Stimulated activated CD4-positive, alpha-beta T cell treated with anti-CD3 and anti-CD28 coated beads, Interleukin-2, amount 100 ng/mL, for 48 hours (primary cell): ENCODE measurements around the gene PLCB1.
A peak's percentile ranks its signal among the peaks of the same experiment; 100 is the strongest.
"Not testable (repeated sequence)": the region's sequence is repeated elsewhere in the genome, so short reads cannot be mapped to it uniquely, and the experiment has no call there.

ENCODE experiments used
- DNase-seq, 2 donors: peaks; one replicate each; pipeline ENCODE4 v3.0.0-alpha.2; 2020

Gene PLCB1

GRCh38 chr20:8414586-8415274 lies 282.7 kb downstream of the PLCB1 start:
- no peak for DNase-seq

DNA sequence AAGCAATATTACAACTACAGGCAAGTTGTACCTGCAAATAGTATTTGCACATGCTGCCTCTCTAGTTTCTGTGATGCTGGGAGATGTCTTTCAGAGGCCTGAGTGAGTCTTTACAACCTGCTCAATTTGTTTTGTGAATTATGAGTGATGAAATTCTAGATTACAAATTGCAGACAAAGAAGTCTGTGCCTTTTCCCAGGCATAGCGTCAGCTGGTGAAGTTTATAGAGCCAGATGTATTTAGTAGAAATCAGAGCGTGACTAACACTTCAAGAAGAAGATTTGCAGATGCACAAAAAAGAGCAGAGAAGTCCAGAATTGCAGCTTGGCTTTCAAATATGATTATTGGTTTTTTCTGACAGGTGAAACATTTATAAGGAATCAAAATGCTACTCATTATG lies 289.9 kb downstream of the PLCB1 start:
- DNase-seq = no peak

- no peak for DNase-seq
Observed at GRCh38 chr20:8423482-8423881, 291.4 kb downstream of the PLCB1 start.

DNA sequence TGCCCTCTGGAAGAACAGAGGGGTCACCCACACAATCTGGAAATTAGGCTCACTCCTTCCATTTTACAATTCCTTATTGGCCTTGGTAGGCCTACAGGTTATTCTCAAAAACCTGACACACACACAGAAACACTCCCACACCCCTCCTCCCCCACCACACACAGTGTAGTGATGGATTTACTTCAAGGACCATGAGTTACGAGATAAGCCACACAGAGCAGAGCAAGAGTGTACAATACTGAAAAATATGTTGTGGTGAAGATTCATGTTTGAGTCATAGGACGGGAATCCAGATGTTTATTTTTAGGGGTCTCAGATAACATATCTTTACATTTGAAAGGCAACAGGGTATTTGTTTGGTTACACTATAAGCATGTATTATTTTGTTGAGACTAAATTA lies 291.9 kb downstream of the PLCB1 start:
- no peak for DNase-seq

DNA sequence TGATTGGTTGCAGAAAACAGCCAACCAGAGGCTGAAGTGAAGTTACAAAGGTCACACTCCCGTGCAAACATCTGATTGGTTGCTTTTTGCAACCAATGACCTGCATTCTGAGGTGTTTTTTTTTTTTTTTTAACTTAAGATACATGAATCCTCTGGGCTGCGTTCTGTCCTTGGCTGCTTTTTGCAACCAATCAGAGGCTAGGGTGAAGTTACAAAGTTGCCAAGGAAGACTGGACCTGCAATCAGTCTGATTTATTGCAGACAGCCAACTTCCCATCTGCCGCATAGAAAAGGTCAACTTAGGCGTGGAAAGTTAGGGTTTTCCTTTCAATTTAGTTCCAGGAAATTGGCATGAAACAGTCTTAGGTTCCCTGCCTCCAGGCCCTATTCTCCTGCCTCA lies 292.9 kb downstream of the PLCB1 start:
- DNase-seq = no peak

GRCh38 chr20:8425802-8426201 lies 293.7 kb downstream of the PLCB1 start:
- DNase-seq = no peak

DNA sequence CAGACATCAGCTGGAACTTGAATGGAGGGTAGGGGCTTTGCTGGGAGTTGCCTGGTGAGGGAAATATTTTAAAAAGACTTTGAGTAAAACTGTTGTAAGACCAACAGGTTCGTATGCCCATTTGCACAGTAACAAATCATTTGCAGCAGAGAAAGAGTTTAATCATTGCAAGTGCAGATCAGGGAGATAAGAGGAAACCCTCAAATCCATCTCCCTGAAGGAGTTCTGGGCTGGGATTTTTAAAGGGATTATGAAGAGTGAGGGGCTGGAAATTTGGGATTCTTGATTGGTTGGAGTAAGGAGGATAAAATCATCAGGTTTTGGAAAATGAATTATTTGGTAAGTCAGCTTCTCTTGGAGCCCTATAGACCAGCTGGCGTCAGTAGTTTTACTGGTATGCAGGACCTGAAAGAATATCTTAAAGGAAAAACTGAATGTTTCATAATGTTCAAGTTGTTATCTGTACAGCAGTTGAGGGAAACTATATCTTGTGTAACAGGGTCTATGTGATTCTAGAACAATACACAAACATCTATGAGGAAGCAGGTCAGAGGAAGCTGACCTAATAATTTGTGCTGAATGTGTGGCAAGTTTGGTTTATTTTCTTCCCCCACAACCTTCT lies 295.5 kb downstream of the PLCB1 start:
- DNase-seq = no peak

- no peak for DNase-seq
Observed at GRCh38 chr20:8428988-8429387, 296.9 kb downstream of the PLCB1 start.

GRCh38 chr20:8431538-8432434 lies 299.7 kb downstream of the PLCB1 start:
- no peak for DNase-seq

- no peak for DNase-seq
Observed at GRCh38 chr20:8432435-8433148, 300.5 kb downstream of the PLCB1 start.

GRCh38 chr20:8433291-8433690 lies 301.2 kb downstream of the PLCB1 start:
- no peak for DNase-seq

- DNase-seq = no peak
Observed at GRCh38 chr20:8434326-8434876, 302.3 kb downstream of the PLCB1 start.

DNA sequence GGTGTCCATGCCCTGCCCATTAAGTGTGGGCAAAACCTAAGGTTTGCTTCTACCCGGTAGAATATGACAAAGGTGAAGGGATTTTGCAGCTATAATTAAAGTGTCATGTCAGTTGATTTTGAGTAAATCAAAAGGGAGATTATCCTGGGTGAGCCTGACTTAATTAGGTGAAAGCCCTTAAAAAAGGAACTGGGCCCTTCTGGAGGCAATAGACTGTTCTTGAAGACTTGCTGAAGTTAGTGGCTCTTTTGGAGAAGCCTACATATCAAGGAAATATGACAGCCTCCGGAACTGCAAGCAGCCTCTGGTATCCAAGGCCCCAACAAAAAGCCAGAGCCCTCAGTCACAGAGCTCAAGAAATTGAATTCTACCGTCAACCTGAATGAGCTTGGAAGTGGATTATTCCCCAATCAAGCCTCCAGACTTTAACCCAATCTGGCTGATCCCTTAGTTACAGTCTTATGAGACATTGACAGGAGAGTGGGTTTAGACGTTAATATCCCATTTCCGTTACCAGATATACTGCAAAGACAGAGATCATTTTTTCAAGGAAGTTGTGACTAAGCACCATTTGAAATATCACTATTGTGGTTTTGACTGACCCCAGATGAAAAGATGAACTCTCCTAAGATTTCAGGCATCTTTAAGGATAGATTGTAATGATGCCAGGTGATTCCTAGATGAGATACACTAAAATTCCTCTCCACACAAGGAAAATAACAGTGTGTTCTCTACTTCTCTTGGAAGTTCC lies 303.4 kb downstream of the PLCB1 start:
- no peak for DNase-seq

GRCh38 chr20:8436938-8437337 lies 304.9 kb downstream of the PLCB1 start:
- not testable (repeated sequence) for DNase-seq

DNA sequence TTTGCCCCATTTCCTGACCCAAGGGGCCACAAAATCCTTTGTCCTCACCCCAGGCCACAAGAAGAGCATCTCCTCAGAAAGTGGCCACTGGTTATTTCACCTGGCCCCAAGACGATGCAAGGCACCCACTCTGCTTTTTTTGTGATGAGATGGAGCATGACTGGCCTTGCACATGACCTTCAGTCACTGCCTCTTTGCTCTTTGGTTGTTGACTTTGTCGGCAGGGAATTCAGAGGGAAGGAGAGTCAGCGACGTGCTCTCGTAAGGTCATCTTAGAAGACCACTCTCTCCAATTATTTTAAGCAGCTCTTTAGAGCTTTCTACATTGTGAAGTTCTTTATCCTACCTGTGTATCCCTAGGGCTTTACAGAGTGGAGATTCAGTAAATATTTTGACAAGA lies 306.7 kb downstream of the PLCB1 start:
- no peak for DNase-seq

- DNase-seq = no peak
Observed at GRCh38 chr20:8443464-8444072, 311.5 kb downstream of the PLCB1 start.

DNA sequence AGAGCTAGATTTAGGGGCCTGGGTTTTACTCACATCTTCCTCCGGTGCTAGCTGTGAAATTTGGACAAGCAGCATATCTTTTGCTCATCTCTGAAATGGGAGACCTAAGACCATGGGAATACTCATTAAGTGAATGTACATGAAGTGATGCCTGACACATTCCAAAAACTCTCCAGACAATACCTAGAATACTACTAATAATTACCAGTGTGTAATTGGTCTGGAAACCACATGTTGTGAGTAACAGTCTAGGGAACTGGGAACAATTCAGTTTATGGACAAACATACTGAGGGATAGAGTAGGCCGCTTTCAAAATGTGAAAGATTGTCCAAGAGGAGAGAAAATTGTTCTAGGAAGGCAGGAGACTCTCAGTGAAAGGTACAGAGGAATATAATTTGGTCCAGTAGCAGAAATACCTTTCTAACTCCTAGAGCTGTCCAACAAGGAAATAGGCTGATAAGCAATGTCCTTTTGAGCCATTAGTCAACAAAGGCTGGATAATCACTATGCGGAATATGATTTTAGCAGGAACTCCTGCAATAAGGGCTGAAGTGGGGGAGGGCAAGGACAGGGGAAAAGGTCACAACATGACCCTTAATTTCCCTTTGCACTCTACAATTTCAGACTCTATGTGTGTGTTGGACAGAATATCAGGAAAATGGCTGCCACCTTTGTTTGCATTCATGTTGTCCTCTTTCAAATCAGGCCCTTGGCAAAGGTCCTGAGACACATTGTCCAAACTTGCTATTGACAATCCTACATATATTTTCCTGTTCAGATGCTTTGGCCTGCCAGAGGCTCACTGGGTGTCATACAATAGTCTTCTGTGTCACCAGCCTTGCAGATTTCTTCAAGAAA lies 315.4 kb downstream of the PLCB1 start:
- no peak for DNase-seq

GRCh38 chr20:8449123-8449522 lies 317.1 kb downstream of the PLCB1 start:
- no peak for DNase-seq

GRCh38 chr20:8454137-8454712 lies 322.2 kb downstream of the PLCB1 start:
- DNase-seq = peak in 1 of 2 donors; percentile 13

GRCh38 chr20:8456765-8457164 lies 324.7 kb downstream of the PLCB1 start:
- DNase-seq = no peak
